ENCODE data around the gene PADI1.

The PADI1 gene

GRCh38 chr1:17244821-17245740 lies 40.2 kb downstream of the PADI1 start:
- DNase-seq, result no peak

- DNase-seq, result no peak
Observed at GRCh38 chr1:17245816-17246325, 40.9 kb downstream of the PADI1 start.

- DNase-seq, result no peak
Observed at GRCh38 chr1:17246971-17247370, 42.0 kb downstream of the PADI1 start.

- DNase-seq, result no peak
Observed at GRCh38 chr1:17248781-17249180, 43.9 kb downstream of the PADI1 start, which contains the start of gene PADI3. Gene PADI3 (plus strand): TSS chr1:17249098. CDS start chr1:17249138, 40 bp downstream.

GRCh38 chr1:17250601-17251000 lies 45.7 kb downstream of the PADI1 start:
- DNase-seq, result no peak

- no peak for DNase-seq
Observed at GRCh38 chr1:17251246-17251645, 46.3 kb downstream of the PADI1 start.

GRCh38 chr1:17251701-17252376 lies 46.9 kb downstream of the PADI1 start:
- no peak for DNase-seq

- DNase-seq, result no peak
Observed at GRCh38 chr1:17255336-17255735, 50.4 kb downstream of the PADI1 start.

- no peak for DNase-seq
Observed at GRCh38 chr1:17258116-17258757, 53.3 kb downstream of the PADI1 start.

GRCh38 chr1:17258758-17259130 lies 53.8 kb downstream of the PADI1 start:
- DNase-seq, result no peak

- no peak for DNase-seq
Observed at GRCh38 chr1:17259233-17259873, 54.4 kb downstream of the PADI1 start.

GRCh38 chr1:17260264-17260663 lies 55.3 kb downstream of the PADI1 start:
- DNase-seq, result no peak

- DNase-seq, result no peak
Observed at GRCh38 chr1:17260738-17261137, 55.8 kb downstream of the PADI1 start.

- no peak for DNase-seq
Observed at GRCh38 chr1:17263936-17264335, 59.0 kb downstream of the PADI1 start.

GRCh38 chr1:17264470-17264869 lies 59.5 kb downstream of the PADI1 start:
- DNase-seq, result no peak

GRCh38 chr1:17265162-17265561 lies 60.2 kb downstream of the PADI1 start:
- no peak for DNase-seq

GRCh38 chr1:17265950-17266349 lies 61.0 kb downstream of the PADI1 start:
- no peak for DNase-seq

GRCh38 chr1:17270891-17271765 lies 66.2 kb downstream of the PADI1 start:
- DNase-seq, result no peak

GRCh38 chr1:17272066-17272465 lies 67.1 kb downstream of the PADI1 start:
- no peak for DNase-seq

- DNase-seq, result no peak
Observed at GRCh38 chr1:17272646-17273045, 67.7 kb downstream of the PADI1 start.

- DNase-seq, result no peak
Observed at GRCh38 chr1:17273096-17273495, 68.2 kb downstream of the PADI1 start.
